Caco-2 (cell line): ENCODE measurements around the gene PPARA. TPM values are rescaled to one million over a fixed set of nuclear protein-coding genes. Genes with fewer than 3 reads are reported as not detected.
"Not testable (repeated sequence)": the region's sequence is repeated elsewhere in the genome, so short reads cannot be mapped to it uniquely, and the experiment has no call there.

ENCODE experiments used
- BruUV-seq: library from RNA; stranded (reverse); fragments of 400-500 nt; replicated peaks from 2 replicates; lab custom pipeline; 2021; lab: Mats Ljungman, UMichigan
- CTCF ChIA-PET: fragments of 300-600 bp; sonication (Branson Sonifier 250); formaldehyde crosslinking; loops from one replicate; lab custom pipeline; 2022; ENCODE audit warnings: antibody characterized with exemption; lab: Charles Lee
- POLR2A ChIA-PET: fragments of 300-600 bp; sonication (Branson Sonifier 250); formaldehyde crosslinking; loops from one replicate; lab custom pipeline; 2022; ENCODE audit warnings: antibody characterized with exemption; lab: Charles Lee
- DNase-seq, 2 experiments: peaks; one replicate each; pipeline versions ENCODE4 v3.0.0 to v3.0.0-alpha.2; 2020 to 2022
- H3K27me3 ChIP-seq: replicated peaks from 2 replicates; pipeline ENCODE4 v1.6.0; 2011; ENCODE audit warnings: low read length; ENCODE audit not compliant: control insufficient read depth, insufficient read depth
- H3K36me3 ChIP-seq: 2 replicates; pipeline ENCODE4 v1.5.1; 2011; ENCODE audit warnings: low read length; ENCODE audit not compliant: control insufficient read depth, insufficient read depth
- H3K4me1 ChIP-seq: fragments of 250-450 bp; sonication (Bioruptor Pico); 2 replicates; pipeline ENCODE4 v1.5.1; 2020; ENCODE audit warnings: mild to moderate bottlenecking
- H3K4me3 ChIP-seq: 2 replicates; pipeline ENCODE4 v1.5.1; 2011; ENCODE audit warnings: low read depth, mild to moderate bottlenecking, control low read depth, low read length
- H3K9me3 ChIP-seq: fragments of 250-450 bp; sonication (Bioruptor Pico); 2 replicates; pipeline ENCODE4 v1.5.1; 2020; ENCODE audit warnings: mild to moderate bottlenecking, moderate library complexity
- H3K27ac Mint-ChIP-seq: one replicate; pipeline ENCODE4 v1.8.0; 2022; ENCODE audit warnings: mixed read lengths; ENCODE audit not compliant: unreplicated experiment
- H3K27me3 Mint-ChIP-seq: one replicate; pipeline ENCODE4 v1.8.0; 2022; ENCODE audit warnings: mixed read lengths; ENCODE audit not compliant: insufficient read depth, unreplicated experiment
- H3K36me3 Mint-ChIP-seq: one replicate; pipeline ENCODE4 v1.8.0; 2022; ENCODE audit warnings: mild to moderate bottlenecking, mixed read lengths; ENCODE audit not compliant: insufficient read depth, unreplicated experiment
- H3K4me1 Mint-ChIP-seq: one replicate; pipeline ENCODE4 v1.8.0; 2022; ENCODE audit warnings: low read depth, mixed read lengths; ENCODE audit not compliant: unreplicated experiment
- H3K4me3 Mint-ChIP-seq: one replicate; pipeline ENCODE4 v1.8.0; 2022; ENCODE audit warnings: mild to moderate bottlenecking, moderate library complexity, mixed read lengths; ENCODE audit not compliant: unreplicated experiment
- H3K9me3 Mint-ChIP-seq: one replicate; pipeline ENCODE4 v1.8.0; 2022; ENCODE audit warnings: mixed read lengths; ENCODE audit not compliant: unreplicated experiment
- intact Hi-C: fragments of 100-400 bp; cut with micrococcal nuclease; formaldehyde crosslinking; loops from one replicate; pipeline ENCODE4 v1.10.0; 2022; ENCODE audit not compliant: unreplicated experiment
- total RNA-seq: library from RNA; stranded (reverse); gene quantifications from 2 replicates; pipeline ENCODE4 v1.2.3, GENCODE V29; 2022
- TF ChIP-seq, protein P1 (sequence below), 2 experiments: fragments of 200-600 bp in 1 of 2; IDR thresholded peaks; 1 replicate in 1 of 2; 2 replicates in 1 of 2; pipeline versions ENCODE4 v1.5.1 to v1.8.0; 2011 to 2022; ENCODE audit warnings: antibody characterized with exemption in 1 of 2, control low read depth in 1 of 2, inconsistent platforms in 1 of 2, low read depth in 1 of 2, low read length in 1 of 2, mild to moderate bottlenecking in 1 of 2, moderate library complexity in 1 of 2; ENCODE audit not compliant: insufficient read depth in 1 of 2, severe bottlenecking in 1 of 2, unreplicated experiment in 1 of 2

The PPARA gene
- total RNA-seq, 1 experiment from 2014 or later = 13.4 TPM

DNA sequence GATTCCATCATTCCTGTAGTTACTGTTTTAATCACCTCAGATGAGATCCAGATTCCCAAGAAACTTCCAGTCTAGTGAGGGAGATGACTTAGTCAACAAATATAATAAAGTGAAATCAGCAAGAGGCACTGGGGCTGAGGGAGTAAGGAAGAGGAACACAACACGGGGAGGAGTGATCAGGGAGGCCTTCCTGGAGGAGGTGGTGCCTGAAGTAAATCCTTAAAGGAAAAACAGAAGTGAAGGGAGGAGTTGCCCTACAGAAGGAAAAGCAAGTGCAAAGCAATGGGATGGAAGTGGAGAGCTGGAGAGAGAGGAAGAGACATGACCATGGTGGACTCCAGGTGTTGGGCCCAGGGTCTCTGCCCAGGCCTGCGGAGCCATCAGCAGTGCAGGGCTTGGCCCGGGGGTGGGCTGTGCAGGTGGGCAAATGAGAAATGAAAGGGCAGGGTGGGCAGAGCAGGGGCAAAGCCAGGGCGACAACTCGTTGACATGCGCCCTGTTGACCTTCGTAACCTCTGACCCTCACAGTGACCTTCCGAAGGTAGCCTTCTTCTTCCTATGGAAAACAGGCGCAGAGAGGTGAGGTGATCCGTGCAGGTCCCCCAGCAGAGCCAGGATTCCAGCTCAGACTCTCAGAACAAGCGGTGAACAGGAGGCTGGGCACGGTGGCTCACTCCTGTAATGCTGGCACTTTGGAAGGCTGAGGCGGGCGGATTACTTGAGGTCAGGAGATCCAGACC lies 12.1 kb upstream of the PPARA start:
- intact Hi-C loops = no loop called here
- TF ChIP-seq, protein P1, sequence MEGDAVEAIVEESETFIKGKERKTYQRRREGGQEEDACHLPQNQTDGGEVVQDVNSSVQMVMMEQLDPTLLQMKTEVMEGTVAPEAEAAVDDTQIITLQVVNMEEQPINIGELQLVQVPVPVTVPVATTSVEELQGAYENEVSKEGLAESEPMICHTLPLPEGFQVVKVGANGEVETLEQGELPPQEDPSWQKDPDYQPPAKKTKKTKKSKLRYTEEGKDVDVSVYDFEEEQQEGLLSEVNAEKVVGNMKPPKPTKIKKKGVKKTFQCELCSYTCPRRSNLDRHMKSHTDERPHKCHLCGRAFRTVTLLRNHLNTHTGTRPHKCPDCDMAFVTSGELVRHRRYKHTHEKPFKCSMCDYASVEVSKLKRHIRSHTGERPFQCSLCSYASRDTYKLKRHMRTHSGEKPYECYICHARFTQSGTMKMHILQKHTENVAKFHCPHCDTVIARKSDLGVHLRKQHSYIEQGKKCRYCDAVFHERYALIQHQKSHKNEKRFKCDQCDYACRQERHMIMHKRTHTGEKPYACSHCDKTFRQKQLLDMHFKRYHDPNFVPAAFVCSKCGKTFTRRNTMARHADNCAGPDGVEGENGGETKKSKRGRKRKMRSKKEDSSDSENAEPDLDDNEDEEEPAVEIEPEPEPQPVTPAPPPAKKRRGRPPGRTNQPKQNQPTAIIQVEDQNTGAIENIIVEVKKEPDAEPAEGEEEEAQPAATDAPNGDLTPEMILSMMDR (IDR thresholded peaks at IDR 0.05; ENCODE audit: insufficient read depth in 1 of 2, low read depth in 1 of 2, low read length in 1 of 2, severe bottlenecking in 1 of 2, unreplicated experiment in 1 of 2) = no peak
- ChIA-PET CTCF (no interaction called here), POLR2A (no interaction called here)
- no peaks in the 10 kb centered on the region for H3K36me3 ChIP-seq
- H3K9me3 Mint-ChIP-seq = no peaks in the 10 kb centered on the region
- no peak for DNase-seq
- no peak overlapping the region for H3K27ac Mint-ChIP-seq
- no peaks in the 10 kb centered on the region for H3K27me3 Mint-ChIP-seq
- H3K36me3 Mint-ChIP-seq = no peaks in the 10 kb centered on the region
- no peaks in the 10 kb centered on the region for H3K27me3 ChIP-seq
- no peaks in the 10 kb centered on the region for H3K4me1 Mint-ChIP-seq
- no peaks in the 10 kb centered on the region for H3K9me3 ChIP-seq
- no peak overlapping the region for H3K4me3 Mint-ChIP-seq
- H3K4me3 ChIP-seq = no peak overlapping the region
- BruUV-seq = no TSS peak
- H3K4me1 ChIP-seq = no peaks in the 10 kb centered on the region

DNA sequence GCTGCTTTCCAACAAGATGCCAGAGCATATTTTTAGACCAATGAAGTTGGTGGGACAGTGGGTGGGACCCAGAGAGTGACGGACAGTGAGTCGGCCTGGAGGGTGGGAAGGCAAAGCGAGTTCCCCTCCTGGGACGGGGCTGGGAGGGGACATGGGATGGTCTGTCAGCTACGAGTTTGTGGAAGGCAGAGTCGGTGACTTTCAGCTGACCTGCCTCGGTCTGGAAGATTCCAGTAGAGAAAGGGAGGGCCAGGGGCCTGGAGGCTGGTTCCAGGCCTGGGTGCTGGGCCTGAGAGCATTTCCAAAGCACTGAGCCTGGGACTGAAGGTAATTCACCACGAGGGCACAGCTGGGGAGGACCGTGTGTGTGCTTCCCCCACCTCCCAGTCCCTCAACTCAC lies 10.9 kb upstream of the PPARA start:
- H3K27ac Mint-ChIP-seq, CTCF ChIA-PET, H3K4me3 Mint-ChIP-seq, H3K36me3 Mint-ChIP-seq, H3K4me3 ChIP-seq, intact Hi-C loops, H3K9me3 ChIP-seq, H3K36me3 ChIP-seq, H3K27me3 ChIP-seq, POLR2A ChIA-PET, H3K27me3 Mint-ChIP-seq, H3K4me1 Mint-ChIP-seq, H3K4me1 ChIP-seq, BruUV-seq, H3K9me3 Mint-ChIP-seq: not testable (repeated sequence)
- peak in 1 of 2 experiments; percentile 33 for DNase-seq

DNA sequence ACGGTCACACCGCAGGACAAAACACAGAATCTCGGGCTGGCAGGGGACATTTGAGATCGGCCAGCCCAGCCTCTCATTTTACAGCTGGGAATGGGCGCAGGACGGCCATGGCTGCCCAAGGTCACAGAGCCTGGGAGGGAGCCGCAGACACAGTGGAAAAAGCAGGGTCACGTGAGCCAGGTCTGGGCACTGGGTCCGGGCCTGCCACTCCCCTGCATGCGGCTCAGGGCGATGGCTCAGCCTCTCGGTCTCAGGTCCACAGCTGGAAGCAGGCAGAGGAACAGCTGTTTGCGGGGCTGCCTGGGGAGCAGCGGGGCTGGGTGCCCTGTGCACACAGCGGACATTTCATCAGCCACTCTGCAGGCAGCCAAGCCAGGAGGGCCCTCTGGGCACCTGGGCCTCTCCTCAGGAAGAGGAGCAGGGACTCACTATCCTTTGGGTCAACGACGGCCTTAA lies 10.4 kb upstream of the PPARA start:
- Mint-ChIP-seq H3K4me3 (no peak overlapping the region), H3K9me3 (no peaks in the 10 kb centered on the region), H3K4me1 (no peaks in the 10 kb centered on the region), H3K27me3 (no peaks in the 10 kb centered on the region), H3K36me3 (no peaks in the 10 kb centered on the region), H3K27ac (no peak overlapping the region)
- no peaks in the 10 kb centered on the region for H3K9me3 ChIP-seq
- no peak for DNase-seq
- no peak overlapping the region for H3K4me3 ChIP-seq
- no peaks in the 10 kb centered on the region for H3K27me3 ChIP-seq
- intact Hi-C loops = no loop called here
- no peaks in the 10 kb centered on the region for H3K4me1 ChIP-seq
- ChIA-PET CTCF (interaction anchor here (1.0 kb wide), 1 partner anchor 23 kb away, joined by 3 read pairs; no protein-coding TSS in a partner anchor), POLR2A (no interaction called here)
- TF ChIP-seq, protein P1 (IDR thresholded peaks at IDR 0.05; ENCODE audit: insufficient read depth in 1 of 2, low read depth in 1 of 2, low read length in 1 of 2, severe bottlenecking in 1 of 2, unreplicated experiment in 1 of 2) = no peak
- no peaks in the 10 kb centered on the region for H3K36me3 ChIP-seq
- BruUV-seq = no TSS peak
